ENCODE measurements around the gene MACO1. TPM values are rescaled to one million over a fixed set of nuclear protein-coding genes. Genes with fewer than 3 reads are reported as not detected.
A peak's percentile ranks its signal among the peaks of the same experiment; 100 is the strongest.
"Not testable (repeated sequence)": the region's sequence is repeated elsewhere in the genome, so short reads cannot be mapped to it uniquely, and the experiment has no call there.

MACO1 gene
- total RNA-seq, 1 donor from 2014 or later, result 31.1 TPM

DNA sequence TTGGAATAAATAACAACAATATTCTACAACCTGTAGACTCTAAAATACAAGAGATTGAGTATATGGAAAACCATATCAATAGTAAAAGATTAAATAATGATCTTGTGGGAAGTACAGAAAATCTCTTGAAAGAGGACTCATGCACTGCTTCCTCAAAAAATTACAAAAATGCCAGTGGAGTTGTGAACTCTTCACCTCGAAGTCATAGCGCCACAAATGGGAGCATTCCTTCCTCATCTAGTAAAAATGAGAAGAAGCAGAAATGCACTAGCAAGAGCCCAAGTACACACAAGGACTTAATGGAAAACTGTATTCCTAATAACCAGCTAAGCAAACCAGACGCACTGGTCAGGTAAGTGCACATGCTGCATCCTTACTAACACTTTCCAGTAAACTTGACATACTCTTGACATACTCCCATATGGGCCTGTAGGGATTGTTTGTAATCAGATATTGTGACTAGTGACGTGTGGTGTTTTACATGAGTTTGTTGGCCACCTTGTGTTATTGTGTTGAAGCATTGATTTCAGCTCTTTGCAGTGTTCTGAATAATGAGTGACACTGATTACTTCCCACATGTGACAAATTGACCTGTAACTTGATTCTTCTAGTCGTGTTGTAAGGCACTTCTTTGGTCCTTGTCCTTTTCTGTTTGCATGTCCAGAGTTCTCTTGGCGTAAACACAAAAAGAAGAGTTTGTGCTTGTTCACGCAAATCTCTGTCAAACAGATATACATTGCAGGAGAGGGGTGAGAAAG is 28.0 kb downstream of the MACO1 start:
- no peak for DNase-seq (ENCODE audit: low read depth)

DNA sequence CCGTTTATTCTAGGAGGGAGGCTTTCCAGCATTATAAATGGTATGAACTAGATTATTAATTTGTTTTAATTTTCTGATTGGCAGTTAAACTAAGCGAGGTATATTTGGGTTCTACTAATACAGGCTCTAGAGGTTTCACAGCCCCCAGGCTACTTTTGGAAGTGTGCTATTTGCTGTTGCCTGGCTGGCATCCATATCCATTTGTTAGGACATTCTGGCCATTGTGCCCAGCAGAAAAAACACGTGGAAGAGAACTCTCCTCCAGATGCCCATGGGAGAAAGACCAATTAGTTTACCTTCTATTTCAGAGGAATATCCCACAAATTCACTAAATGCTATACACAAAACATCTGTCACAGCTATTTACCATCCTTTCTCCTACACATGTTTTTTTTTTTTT is 29.3 kb downstream of the MACO1 start:
- DNase-seq (ENCODE audit: low read depth), result no peak

DNA sequence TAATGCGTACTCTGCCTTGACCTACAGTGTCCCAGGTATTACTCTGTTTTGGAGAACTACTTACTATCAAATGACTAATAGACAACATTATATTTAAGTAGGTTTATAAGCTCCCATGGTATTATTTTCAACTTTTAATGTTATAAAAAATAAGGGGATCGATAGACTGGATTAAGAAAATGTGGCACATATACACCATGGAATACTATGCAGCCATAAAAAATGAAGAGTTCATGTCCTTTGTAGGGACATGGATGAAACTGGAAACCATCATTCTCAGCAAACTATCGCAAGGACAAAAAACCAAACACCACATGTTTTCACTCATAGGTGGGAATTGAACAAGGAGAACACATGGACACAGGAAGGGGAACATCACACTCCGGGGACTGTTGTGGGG is 30.1 kb downstream of the MACO1 start:
- not testable (repeated sequence) for DNase-seq (ENCODE audit: low read depth)

DNA sequence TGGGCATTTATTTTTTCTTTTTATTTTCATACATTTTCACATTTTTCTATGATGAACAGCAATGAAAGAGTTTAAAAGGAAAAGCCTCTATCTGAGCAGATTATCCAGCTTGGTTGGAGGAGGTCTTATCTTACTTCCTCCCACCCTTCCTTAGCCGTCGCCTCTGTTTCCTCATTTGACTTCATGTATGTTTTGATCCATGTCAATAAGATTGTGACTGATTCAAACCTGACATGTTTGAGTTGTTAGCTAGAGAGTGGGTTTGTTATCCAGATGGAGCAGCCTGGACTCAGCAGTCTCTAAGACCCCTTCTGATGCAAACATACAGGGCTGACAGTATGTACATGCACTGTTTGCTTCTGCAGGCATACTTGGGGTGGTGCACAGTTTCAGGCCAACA is 31.2 kb downstream of the MACO1 start:
- DNase-seq (ENCODE audit: low read depth), result no peak

DNA sequence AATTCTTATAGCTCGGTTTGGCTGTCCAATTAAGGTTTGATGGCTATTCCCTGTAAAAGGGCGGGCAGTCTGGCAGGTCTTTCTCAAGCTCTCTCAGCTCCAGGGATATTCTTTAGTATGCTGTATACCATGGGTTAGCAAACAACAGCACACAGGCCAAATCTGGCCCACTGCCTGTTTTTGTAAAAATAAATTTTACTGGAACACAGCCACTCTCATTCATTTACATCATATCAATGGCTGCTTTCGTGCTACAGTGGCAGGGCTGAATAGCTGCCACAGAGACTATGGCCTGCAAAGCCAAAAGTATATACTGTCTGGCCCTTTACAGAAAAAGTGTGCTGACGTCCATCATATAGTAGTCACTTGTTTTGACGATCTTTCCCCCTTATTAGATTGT is 32.0 kb downstream of the MACO1 start:
- DNase-seq (ENCODE audit: low read depth), result no peak

DNA sequence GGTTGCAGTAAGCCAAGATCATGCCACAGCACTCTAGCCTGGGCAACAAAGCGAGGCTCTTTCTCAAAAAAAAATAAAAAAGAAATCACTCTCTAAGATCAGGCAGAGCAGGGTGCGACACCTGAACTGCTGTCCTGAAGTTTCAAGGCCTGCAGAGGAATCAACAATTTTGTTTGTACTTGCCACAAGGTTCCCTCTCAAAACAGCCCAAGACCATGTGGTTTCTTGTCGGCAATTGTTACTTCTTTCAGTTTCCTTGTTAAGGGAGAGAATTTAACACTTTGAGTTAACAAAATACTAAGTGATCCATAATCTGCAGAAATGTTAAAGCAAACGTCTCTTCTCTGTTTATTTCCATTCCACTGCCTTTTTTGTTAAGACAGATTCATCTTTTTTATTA is 36.5 kb downstream of the MACO1 start:
- no peak for DNase-seq (ENCODE audit: low read depth)

DNA sequence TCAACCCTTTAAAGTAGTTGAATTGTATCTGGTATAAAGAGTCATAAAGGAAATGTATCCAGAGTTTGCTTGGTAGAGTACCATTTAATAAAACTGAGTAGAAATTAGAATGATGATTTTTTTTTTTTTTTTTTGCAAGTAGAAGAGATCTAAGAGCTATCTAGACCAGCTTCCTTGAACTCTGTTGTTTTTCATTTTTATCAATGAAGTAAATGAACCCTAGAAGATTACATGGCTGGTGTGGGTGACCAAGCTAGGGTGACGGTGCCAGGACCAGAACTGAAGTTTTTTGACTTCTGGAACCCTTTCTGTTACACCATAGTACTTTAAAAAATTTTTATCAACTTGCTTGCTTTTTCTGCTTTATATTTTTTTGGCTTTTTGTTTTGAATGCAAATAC is 36.9 kb downstream of the MACO1 start:
- DNase-seq (ENCODE audit: low read depth), result no peak

DNA sequence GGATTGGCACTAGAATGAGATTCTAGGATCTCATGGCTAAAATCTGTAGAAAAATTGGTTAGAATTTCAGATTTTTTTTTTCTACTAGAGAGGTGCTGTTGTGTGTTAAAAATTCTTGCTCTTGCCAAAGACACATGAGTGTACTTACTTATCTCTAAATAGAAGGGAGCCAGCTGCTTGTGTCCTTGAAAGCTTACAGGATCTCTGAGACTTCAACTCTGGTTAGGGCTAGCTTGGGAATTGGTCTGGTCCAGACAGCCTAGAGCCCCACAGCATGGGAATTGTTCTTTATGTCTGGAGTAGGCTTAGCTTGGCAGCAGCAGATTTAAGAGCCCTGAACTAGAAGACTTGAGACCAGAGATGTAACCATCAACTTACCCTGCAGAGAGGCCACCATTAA is 37.3 kb downstream of the MACO1 start:
- DNase-seq (ENCODE audit: low read depth), result peak; percentile 72

DNA sequence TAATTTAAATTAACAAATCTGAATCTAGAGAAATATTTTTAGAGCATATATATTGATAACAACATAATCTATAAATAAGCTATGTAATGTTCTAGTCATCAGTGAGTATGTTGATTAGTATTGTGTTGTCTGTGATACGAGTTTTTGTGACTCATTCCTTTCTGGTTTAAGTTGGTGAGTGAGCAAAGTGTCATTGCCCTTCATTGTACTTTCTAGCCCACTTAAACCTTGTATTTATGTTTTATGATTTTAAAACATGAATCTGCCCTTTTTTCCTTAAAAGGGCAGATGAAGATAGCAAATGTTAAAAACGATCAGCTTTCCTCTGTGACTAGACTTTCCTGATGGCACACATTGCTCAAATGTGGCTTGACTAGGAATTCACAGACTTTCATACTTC is 38.5 kb downstream of the MACO1 start:
- DNase-seq (ENCODE audit: low read depth), result no peak

DNA sequence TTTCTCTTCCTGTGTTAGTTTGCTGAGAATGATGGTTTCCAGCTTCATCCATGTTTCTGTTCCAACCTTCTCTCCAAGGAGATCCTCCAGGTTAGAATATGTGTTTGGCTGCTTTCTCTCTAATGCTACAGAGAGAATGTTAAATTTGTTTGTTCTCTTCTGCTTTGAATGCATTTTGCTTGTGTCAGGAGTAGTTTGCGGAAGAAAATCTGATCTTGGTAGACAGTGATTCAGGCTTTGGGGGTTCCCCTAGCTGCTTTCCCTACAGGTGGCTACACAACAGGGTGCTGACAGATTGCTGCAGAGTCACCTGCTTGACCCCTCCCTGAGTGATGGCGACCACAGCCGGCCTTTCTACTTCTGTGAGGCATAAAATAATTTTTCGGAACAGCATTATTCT is 41.8 kb downstream of the MACO1 start:
- no peak for DNase-seq (ENCODE audit: low read depth)

DNA sequence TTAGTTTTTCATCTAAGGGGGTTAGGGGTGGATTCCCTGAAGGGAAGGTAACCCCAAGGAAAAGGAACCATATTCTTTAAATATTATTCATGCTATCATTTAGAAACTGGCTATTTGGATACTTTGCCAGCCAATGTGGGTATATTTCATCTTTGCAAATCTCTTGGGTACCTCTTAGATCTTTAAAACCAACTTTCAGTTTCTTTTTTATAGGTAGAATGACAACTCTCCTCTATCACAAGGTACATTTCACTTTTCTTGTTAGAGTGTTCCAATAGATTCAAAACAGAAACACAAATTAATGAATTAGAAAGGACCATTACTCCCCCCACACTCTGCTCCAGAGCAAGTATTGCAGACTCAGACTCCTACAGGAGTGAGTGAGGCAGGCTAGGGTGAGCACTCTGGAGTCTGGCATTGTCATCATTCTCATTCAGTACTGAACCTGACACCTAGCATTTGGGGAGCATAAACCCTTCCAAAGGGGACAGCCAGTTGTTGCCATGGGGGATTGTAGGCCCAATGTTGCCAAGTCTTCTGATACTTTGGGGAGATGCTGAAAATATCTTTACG is 43.0 kb downstream of the MACO1 start:
- DNase-seq (ENCODE audit: low read depth), result no peak

DNA sequence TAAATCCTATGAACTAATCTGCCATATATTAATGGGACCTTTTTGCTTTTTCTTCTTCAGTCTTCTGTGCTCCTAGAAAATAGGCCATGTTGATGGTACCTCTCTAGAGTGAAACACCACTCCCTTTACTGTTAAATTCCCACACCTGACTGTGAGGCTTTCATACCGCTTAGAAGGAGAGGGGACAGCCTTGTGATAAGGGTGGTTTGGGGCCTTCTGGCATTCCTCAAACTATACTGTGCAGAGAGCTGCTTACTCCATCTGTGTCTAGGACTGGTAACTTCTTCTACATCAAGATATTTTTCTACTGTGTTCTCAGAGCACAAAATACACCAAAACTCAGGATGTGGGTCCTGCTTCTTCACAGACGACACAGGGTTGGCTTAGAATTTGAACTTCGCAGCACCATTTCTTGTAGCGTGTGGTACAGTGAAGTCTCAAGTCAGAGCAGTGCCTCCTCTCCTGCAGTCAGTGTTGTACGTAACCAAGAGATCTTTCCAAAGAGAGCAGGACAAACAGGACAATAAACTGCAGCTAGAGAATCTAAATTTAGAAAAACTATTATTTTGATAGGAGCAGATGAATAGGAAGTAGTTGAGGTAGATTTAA is 43.8 kb downstream of the MACO1 start:
- no peak for DNase-seq (ENCODE audit: low read depth)

DNA sequence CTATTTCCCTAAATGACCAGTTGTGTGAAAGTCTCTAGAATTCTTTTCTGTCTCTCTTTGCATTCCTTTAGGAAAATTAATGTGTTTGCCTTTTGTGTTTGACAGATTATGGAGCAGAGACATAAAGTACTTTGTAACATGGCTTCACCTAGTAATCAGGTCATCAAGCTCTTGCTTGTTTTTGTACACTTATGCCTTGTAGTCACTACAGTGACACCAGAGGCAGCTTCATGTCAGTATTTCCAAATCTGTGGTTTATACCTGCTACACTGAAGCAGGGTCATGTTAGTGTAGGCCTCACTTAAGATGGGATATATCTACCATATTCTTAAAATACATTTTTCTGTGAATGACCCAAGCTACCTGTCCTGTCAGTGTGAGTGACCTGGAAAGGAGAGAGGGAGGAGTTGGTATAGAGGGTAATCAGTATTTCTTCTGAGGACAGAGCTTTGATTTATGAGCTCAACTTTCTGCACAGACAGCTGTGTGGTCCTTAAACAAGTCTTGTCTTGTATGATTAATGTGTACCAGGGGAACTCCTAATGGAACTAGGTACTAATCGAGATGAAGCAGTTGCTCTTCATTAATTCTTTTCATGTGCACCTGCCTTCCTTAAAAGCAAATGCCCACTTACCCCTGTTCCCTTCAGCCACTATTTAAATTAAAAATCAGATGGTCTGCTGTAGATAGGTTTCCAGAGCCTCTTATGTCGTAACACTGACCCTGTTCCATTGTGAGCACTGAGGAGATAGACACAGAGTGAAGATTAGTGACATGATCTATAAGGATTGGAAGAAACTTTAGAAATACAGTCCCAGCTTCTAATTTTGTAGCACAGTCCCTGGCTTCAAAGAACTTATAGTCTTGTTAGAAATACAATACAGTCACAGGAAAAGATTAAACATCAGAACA is 45.7 kb downstream of the MACO1 start:
- DNase-seq (ENCODE audit: low read depth), result peak; percentile 8

DNA sequence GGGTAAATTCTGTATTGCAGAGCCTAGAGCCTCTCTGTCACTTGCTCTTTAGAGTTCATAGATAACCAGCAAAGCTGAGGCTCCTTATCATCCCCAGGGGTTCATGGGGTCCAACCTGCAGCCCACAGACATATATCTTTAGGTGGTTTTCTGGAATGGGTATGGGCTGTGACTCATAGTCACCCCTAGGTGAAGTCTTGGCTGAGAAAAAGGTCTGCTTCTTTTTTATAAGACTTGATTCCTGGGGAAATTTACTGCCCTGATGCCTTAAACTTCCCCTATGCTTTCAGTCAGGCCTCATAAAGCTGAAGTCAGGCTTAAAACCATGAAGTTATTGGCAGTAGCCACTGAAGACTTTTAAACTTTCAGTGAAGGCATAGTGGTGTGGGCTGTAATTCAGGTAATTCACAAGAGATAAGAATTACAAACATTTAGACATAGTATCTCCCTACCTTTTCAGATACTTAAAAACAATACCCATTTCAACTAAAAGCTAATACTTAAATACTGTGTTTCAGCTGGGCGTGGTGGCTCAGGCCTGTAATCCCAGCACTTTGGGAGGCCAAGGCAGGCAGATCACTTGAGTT is 46.8 kb downstream of the MACO1 start:
- DNase-seq (ENCODE audit: low read depth), result no peak

DNA sequence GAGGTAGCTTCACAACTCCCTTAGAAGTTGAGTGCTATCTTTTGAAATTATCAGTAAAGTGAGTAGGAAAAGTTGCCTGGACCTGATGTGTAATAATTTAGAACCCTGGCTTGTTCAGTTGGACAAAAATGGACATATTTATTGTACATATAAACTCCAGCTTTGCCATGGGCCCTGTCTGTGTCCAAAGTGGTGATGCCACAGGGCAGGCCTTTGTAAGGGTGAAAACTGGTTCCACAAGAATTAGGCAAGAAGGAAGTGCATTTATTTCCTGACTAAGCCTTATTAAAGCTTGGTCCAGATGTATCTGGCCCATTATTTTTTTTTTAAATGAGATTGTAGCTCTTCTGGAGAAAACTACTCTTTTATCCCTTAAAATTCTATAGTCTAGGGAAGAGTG is 47.9 kb downstream of the MACO1 start:
- no peak for DNase-seq (ENCODE audit: low read depth)

DNA sequence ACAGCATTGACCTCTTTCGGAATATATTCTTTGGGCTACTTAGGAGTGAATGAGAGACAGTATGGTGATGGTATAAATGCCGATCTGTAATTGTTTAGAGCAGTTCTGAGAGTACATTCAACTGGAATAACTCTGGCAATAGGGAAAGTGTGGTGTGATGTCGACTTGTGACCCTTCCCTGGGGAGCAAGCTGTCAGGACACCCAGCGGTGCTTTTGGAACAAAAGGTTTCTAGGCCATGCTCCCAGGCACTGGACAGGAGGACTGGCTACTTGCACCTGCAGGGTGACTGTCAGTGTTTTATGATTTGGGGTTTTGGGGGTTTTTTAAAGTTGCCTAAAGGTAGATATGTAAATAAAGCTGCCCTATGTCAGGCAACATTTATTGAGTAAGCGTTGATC is 50.9 kb downstream of the MACO1 start:
- DNase-seq (ENCODE audit: low read depth), result no peak

DNA sequence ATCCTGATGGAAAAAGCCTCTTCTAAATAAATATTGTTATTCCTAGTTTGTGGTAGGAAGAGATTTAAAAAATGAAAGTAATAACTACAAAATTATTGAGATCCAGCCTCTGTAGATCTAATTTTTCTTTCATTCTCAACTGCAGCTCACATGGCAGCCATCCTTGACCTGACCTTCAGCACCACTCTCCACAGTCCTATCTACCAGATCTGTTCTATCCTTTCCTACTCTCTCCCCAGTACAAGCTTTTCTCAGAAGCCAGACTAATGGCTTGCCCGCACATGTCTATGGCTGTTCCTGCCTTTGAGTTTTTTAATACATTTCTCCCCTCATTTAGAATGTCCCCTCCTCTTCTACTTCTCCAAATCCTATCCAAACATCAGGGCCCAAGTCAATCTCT is 51.5 kb downstream of the MACO1 start:
- no peak for DNase-seq (ENCODE audit: low read depth)

DNA sequence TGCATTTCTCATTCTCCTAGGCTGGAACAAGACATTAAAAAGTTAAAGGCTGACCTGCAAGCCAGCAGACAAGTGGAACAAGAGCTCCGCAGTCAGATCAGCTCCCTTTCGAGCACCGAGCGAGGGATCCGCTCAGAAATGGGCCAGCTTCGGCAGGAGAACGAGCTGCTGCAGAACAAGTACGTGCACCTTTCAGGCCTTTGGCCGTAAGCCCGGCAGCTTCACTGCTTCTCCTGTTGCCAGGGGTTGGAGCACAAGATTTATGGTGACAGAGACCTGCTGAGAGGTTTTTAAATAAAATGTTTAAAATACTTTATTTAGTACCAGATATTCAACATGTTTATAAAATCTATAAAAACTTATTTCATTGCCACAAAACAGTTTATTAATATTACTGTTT is 53.4 kb downstream of the MACO1 start:
- no peak for DNase-seq (ENCODE audit: low read depth)

DNA sequence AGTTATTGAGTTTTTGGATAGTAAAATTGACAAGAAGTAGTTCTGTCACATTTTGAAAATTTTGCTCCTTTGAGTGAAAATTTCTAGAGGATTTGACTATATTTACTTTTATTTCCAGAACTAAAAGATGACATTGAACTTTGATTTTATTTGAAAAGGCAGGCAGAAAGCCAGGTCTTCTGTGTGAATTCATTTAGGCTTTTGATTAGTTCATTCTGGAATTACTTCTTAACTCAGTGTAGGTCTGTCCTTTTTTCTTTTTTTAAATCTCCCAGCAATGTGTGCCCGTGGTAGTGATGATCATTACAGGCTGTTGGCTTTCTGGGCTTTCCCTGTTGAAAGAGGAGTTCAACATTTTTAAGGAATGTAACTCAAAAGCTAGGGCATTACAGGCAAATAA is 53.8 kb downstream of the MACO1 start:
- no peak for DNase-seq (ENCODE audit: low read depth)

DNA sequence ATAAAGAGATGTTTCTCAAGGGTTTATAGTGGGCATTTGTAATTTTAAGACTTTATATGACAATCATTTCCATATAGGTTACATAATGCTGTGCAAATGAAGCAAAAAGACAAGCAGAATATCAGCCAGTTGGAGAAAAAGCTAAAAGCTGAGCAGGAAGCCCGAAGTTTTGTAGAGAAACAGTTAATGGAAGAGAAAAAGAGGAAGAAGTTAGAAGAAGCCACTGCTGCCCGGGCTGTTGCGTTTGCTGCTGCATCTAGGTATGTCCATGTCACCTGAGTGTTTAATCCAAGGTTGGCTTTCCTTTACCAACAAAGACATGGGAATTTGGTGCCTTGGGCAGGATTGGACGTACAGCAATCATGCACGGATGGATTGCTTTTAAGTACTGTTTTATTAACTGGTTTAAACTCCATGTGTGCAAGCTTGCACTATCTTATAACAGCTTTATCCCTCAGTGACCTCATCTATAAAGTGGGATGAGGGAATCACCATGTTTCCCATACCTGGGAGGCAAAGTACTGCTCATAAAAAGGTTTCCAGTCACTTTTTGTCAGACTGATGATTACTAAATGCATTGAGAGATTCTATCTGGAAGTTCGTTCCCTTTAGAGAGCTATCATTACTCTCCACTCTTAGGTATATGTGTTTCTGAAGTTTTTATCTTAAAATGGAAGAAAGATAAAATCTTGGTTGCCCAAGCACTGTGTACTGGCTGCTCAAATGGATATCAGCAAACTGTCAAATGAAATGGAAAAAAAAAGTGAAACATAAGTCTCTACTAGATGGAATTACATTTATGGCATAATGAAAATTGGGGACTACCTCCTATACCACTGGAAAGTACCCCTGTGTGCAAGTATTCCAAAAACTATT is 55.1 kb downstream of the MACO1 start:
- DNase-seq (ENCODE audit: low read depth), result no peak

DNA sequence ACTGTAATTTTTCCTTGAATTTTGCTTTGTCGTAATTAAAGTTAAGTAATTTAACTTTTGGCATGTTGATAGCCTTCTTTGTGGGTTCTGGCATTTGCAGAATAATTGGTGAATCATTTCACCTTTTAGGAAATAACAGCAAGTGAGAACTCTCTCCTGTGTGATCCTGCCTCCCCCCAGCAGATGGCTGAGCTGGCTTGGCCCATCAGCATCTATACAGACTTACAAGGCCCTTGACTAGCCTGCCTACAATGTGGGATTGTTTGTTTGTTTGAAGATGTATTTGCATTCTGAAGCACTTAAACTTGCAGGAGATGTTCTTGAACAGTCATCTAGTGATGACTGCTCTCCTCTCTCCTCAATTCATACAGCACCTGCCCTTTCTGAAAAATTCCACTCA is 55.9 kb downstream of the MACO1 start:
- DNase-seq (ENCODE audit: low read depth), result no peak
